Glutamatergic neuron (in vitro differentiated cells): ENCODE results near the gene LTB4R. TPM values are rescaled to one million over a fixed set of nuclear protein-coding genes. Genes with fewer than 3 reads are reported as not detected.

Experiments used
- DNase-seq: peaks from one replicate; pipeline ENCODE4 v3.0.0; 2022
- H3K27ac Mint-ChIP-seq: one replicate; pipeline ENCODE4 v1.8.0; 2020; ENCODE audit warnings: mild to moderate bottlenecking, mixed read lengths, inconsistent platforms; ENCODE audit not compliant: unreplicated experiment
- H3K27me3 Mint-ChIP-seq: one replicate; pipeline ENCODE4 v1.8.0; 2020; ENCODE audit warnings: mild to moderate bottlenecking, moderate library complexity, mixed read lengths, inconsistent platforms; ENCODE audit not compliant: unreplicated experiment
- H3K36me3 Mint-ChIP-seq: one replicate; pipeline ENCODE4 v1.8.0; 2020; ENCODE audit warnings: mild to moderate bottlenecking, mixed read lengths, inconsistent platforms; ENCODE audit not compliant: unreplicated experiment
- H3K4me1 Mint-ChIP-seq: one replicate; pipeline ENCODE4 v1.8.0; 2020; ENCODE audit warnings: mild to moderate bottlenecking, low read depth, mixed read lengths, inconsistent platforms; ENCODE audit not compliant: unreplicated experiment
- H3K4me3 Mint-ChIP-seq: one replicate; pipeline ENCODE4 v1.8.0; 2020; ENCODE audit warnings: mild to moderate bottlenecking, mixed read lengths, inconsistent platforms; ENCODE audit not compliant: unreplicated experiment
- H3K9me3 Mint-ChIP-seq: one replicate; pipeline ENCODE4 v1.8.0; 2020; ENCODE audit warnings: mild to moderate bottlenecking, moderate library complexity, mixed read lengths, inconsistent platforms; ENCODE audit not compliant: unreplicated experiment
- CTCF ChIP-seq: fragments of 200-600 bp; sonication (generic); IDR thresholded peaks from one replicate; pipeline ENCODE4 v1.5.0; 2021; ENCODE audit not compliant: partially characterized antibody, unreplicated experiment
- total RNA-seq: library from RNA; stranded (reverse); fragmentation: NEBNext Ultra II Directional; extraction: Animal tissue kit (Norgen Biotek cat#: 25700); gene quantifications from one replicate; pipeline ENCODE4 v1.2.1, GENCODE V29; 2021; ENCODE audit not compliant: unreplicated experiment

Gene LTB4R
- total RNA-seq, 1 donor from 2014 or later = 7.1 TPM

- Mint-ChIP-seq H3K36me3 (peaks cover 4% of the 10 kb centered on the region), H3K27ac (no peak overlapping the region), H3K4me3 (peak overlapping the region; percentile 88), H3K9me3 (peaks cover 2% of the 10 kb centered on the region), H3K27me3 (peaks cover 13% of the 10 kb centered on the region), H3K4me1 (peaks cover 4% of the 10 kb centered on the region)
- DNase-seq = no peak
- no peak for TF ChIP-seq CTCF
Measured at GRCh38 chr14:24269910-24270536, 41.3 kb upstream of the LTB4R start.

GRCh38 chr14:24270537-24271133 is 40.7 kb upstream of the LTB4R start:
- TF ChIP-seq CTCF = no peak

GRCh38 chr14:24271134-24271833 is 40.0 kb upstream of the LTB4R start, which contains the start of gene RABGGTA:
Gene RABGGTA, minus strand, starts transcription at chr14:24271597. Its CDS starts 482 bp downstream, at chr14:24271115.
- peaks cover 4% of the 10 kb centered on the region for H3K4me1 Mint-ChIP-seq
- H3K36me3 Mint-ChIP-seq = peaks cover 4% of the 10 kb centered on the region
- peaks cover 13% of the 10 kb centered on the region for H3K27me3 Mint-ChIP-seq
- peak; percentile 58 for TF ChIP-seq CTCF
- peak within 1 kb of the TSS; percentile 84 for H3K27ac Mint-ChIP-seq
- H3K9me3 Mint-ChIP-seq = peaks cover 2% of the 10 kb centered on the region
- H3K4me3 Mint-ChIP-seq = peak within 1 kb of the TSS; percentile 90
- peak; percentile 90 for DNase-seq

More at GRCh38 chr14:24270537-24271133, 40.7 kb upstream of the LTB4R start:
- peaks cover 13% of the 10 kb centered on the region for H3K27me3 Mint-ChIP-seq
- H3K9me3 Mint-ChIP-seq = peaks cover 2% of the 10 kb centered on the region
- H3K4me3 Mint-ChIP-seq = peak overlapping the region; percentile 88
- H3K27ac Mint-ChIP-seq = peak overlapping the region; percentile 75
- H3K4me1 Mint-ChIP-seq = peaks cover 4% of the 10 kb centered on the region
- H3K36me3 Mint-ChIP-seq = peaks cover 4% of the 10 kb centered on the region
- DNase-seq = no peak

GRCh38 chr14:24271834-24272263 is 39.5 kb upstream of the LTB4R start:
- no peak for DNase-seq
- Mint-ChIP-seq H3K9me3 (peaks cover 2% of the 10 kb centered on the region), H3K27me3 (peaks cover 11% of the 10 kb centered on the region), H3K4me3 (peak overlapping the region; percentile 90), H3K27ac (peak overlapping the region; percentile 84), H3K4me1 (peaks cover 4% of the 10 kb centered on the region), H3K36me3 (peaks cover 4% of the 10 kb centered on the region)
- no peak for TF ChIP-seq CTCF
